Stimulated activated CD4-positive, alpha-beta T cell treated with anti-CD3 and anti-CD28 coated beads, Interleukin-2, amount 100 ng/mL, for 24 hours (primary cell): ENCODE data around the gene CD9.
"Not testable (repeated sequence)": the region's sequence is repeated elsewhere in the genome, so short reads cannot be mapped to it uniquely, and the experiment has no call there.

ENCODE experiments used
- DNase-seq, 2 donors: peaks; one replicate each; pipeline ENCODE4 v3.0.0-alpha.2; 2020

Gene CD9

DNA sequence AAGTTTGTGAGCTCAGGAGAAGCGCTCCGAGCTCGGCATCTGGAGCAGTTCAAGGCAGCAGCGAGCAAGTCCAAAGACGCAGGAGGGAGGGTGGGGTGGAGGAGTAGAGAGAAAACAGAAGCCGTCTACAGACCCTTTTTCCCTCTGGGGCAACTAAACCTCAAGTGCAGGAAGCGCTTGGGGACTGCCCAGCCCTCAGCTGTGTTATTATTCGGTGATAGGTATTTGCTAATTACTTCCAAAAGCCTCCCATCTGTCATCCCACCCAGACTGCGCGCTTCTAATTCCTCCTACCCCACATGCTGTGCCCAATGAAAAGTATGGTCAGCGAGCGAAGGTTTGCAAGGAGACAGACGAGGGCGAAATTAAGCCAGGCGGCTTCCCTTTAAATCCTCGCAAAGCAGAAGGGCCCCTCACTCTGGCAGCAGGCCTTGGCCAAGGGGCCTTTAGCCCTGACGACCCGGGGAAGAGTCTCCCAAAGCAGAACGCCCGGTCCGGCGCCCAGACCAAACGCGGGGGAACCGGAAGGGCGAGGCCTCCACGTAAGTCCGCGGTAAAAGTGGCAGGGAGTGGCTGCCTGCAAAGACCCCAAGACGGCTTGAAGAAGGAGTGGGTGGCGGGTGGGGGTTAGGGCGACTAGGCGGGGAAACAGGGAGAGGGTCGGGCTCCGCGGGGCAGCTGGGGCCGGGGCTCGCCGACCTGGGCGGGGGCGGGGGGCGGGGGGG is 507 bp upstream of the CD9 start:
- no peak for DNase-seq

DNA sequence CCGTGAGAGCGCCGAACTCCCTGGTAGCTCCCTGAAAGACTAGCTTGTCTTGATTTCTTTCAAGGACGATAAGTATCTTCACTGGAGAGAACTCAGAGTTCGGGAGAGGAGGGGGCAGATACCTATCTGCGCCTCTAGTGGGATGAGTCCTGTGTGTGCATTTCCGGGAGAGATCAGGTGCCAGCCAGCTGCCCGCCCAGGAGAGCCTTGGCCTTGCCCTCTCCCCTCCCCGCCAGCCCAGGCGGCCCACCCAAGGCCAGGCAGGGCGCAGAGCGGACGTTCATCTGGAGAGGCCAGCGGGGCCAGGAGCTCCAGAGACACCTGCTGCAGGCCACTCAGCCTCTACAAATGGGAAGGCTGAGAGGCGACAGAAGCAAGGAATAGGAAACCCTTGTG is 1.0 kb downstream of the CD9 start:
- no peak for DNase-seq

DNA sequence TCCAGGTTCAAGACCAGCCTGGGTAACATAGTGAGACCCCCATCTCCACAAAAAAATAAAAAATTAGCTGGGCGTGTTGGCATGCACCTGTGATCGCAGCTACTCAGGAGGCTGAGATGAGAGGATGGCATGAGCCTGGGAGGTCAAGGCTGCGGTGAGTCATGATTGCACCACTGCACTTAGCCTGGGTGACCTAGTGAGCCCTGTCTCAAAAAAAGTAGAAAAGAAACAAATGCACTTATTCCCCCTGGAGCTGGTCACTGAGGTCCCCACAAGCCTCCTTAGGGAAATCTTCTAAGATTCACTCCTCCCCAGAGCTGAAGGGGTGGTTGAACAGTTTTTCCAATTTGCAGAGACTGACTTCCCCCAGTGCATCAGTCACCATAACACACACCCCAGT is 1.6 kb downstream of the CD9 start:
- no peak for DNase-seq

DNA sequence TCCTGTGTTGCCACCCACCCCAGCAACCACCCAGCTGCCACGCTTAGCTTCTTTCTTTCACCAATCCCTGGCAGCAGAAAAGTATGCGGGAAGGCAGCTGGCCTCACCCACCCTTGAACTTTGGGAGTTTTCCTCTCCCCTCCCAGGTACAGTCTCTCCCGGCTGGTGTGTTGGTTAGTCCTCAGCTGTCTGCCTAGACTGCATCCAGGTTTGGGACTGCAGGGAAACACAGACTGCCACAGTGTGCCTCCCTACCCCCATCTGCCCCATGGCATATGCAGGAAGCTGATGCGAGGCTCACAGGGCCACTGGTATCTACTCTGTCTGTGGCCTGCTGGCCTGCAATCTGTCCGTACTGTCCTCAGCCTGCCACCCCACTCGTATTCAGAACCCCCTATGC is 2.1 kb downstream of the CD9 start:
- DNase-seq: no peak

DNA sequence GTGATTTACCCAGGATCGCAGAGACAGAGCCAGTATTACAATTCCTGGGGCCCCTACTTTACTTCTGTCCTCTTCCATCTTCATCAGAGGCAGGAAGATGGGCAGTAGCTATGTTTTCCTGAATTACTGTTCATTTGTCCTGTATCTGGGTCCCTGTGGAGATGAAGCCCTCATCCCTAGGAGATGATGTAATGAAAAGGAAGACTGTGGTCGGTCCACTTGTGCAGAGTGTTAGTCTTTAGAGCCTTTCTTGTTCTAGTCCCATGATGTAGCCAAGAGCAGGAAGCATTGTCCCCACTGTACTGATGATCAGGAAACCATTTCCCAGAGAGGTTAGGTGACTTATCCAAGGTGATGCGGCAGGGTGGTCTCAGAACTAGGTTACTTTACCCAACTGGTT is 2.6 kb downstream of the CD9 start:
- no peak for DNase-seq

- no peak for DNase-seq
Measured at GRCh38 chr12:6203601-6204000, 3.4 kb downstream of the CD9 start.

DNA sequence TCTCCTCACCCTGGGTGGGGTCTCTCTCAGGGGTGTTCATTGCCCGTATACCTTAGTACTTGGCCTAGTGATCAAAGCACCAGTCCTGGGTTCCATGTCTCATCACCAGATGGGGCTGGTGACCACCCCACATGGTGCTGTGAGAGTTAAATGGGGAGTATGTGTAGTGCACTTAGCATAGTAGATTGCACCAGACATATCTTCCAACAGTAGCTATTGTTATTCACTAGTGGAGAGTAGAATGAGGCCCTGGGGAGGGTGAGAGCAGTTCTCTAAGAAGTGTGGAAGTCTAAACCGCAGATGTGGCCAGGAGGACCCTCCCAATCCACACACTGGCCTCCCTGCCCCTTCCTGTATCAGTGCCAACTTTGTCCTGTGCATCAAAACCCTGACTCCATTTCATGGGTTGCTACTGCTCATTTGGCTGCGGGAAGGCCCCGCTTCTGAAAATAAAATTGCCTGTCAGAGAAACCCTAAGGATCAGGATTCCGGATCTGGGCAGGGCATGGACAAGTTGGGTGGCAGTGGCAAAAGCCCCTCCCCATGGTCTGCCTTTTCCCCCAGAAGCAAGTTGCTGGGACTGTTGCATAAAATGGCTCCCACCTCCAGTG is 4.4 kb downstream of the CD9 start:
- no peak for DNase-seq

- DNase-seq: no peak
Measured at GRCh38 chr12:6205144-6205539, 4.9 kb downstream of the CD9 start.

GRCh38 chr12:6205761-6206160 is 5.6 kb downstream of the CD9 start:
- no peak for DNase-seq

DNA sequence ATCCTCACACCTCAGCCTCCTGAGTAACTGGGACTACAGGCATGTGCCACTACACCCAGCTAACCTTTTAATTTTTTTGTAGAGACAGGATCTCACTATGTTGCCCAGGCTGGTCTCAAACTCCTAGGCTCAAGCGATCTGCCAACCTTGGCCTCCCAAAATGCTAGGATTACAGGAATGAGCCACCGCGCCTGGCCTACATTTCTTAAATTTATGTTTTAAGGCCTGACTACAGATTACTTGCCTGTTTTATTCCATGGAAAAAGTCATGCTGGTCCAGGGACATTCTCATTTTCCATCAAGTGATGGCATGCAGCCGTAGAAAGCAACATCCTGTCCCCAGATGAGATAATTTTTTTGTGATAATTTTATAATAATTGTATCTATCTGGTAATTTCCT is 6.1 kb downstream of the CD9 start:
- DNase-seq: no peak

- no peak for DNase-seq
Measured at GRCh38 chr12:6207259-6207925, 7.2 kb downstream of the CD9 start.

- DNase-seq: no peak
Measured at GRCh38 chr12:6208130-6208529, 7.9 kb downstream of the CD9 start.

- DNase-seq: not testable (repeated sequence)
Measured at GRCh38 chr12:6209428-6209827, 9.2 kb downstream of the CD9 start.

DNA sequence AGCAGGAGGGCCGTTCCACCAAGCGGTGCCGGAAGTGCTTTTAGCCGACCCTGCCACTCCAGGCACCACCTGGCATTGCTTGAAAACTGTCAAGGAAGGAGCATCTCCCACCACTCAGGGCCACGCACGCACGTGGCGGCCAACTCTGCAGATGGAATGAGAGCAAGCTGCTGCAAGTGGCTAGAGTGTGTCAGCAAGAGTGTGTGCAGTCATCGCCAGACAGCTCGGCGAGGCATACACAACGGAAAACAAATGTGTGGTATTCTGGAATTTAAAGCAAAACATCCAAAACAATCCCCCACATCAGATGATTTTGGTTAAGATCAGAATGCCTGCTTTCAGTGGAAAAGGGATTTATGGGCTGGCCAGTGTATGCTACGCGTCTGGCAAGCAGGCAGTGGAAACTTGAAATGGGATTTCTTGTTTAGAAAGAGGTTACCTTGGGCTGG is 11.2 kb downstream of the CD9 start:
- DNase-seq: no peak

DNA sequence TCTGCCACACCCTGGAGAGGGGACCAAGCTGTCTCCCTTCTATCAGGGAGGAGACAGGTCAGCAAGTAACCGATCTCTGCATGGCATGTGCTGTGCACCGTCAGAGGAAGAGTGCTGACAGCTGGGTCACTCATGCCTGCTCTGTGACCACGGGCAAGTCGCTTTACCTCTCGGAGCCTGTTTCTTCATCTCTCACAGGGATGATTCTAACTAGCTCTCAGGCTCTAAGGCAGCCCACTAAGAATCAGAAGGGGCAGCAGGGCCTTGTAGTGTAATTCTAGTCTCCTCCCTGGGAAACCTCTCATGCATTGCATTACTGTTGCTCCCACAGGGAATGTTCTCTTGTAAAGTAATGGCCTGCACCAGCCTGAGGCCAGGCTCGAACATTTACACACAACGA is 11.9 kb downstream of the CD9 start:
- DNase-seq: no peak

DNA sequence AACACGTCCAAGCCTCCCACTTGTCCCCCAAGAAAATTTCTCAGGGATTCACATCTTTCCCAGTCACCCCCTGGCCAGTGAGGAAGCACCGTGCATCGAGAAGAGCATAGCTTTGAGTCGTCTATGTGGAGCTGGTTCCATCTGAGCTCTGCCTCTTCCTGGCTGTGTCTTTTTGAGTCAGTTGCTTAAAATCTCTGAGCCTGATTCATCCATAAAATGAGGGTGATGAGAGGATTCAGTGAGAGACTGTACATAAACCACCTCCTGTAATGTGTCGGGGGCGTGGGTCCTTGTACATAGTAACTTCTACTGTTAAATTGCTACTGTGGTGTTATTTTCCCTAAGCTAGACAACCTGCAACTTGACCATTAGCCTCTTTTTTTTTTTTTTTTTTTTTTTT is 13.8 kb downstream of the CD9 start:
- no peak for DNase-seq

GRCh38 chr12:6214633-6215032 is 14.4 kb downstream of the CD9 start:
- DNase-seq: no peak

- DNase-seq: no peak
Measured at GRCh38 chr12:6215120-6215807, 15.1 kb downstream of the CD9 start.

- DNase-seq: no peak
Measured at GRCh38 chr12:6215932-6216494, 15.8 kb downstream of the CD9 start.

- DNase-seq: no peak
Measured at GRCh38 chr12:6216581-6216980, 16.4 kb downstream of the CD9 start.

- DNase-seq: no peak
Measured at GRCh38 chr12:6218347-6218925, 18.2 kb downstream of the CD9 start.

DNA sequence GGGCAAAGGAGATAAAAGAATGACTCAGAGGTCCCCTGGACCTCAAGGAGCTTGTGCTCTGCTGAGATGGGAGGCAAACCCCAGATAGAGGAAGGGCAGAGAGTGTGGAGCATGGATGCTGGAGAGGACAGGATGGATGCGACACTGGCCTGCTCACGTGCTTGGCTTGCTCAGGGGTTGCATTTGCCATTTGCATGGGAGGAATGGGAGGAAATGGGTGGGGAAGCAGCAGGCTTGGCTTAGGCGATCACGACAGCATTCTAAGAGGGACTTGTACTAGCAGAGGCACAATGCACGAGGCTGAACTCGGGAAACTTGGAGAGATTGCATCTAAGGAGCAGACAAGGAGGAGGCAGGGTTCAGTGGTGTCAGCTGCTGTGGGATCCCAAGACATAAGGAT is 19.8 kb downstream of the CD9 start:
- DNase-seq: no peak

DNA sequence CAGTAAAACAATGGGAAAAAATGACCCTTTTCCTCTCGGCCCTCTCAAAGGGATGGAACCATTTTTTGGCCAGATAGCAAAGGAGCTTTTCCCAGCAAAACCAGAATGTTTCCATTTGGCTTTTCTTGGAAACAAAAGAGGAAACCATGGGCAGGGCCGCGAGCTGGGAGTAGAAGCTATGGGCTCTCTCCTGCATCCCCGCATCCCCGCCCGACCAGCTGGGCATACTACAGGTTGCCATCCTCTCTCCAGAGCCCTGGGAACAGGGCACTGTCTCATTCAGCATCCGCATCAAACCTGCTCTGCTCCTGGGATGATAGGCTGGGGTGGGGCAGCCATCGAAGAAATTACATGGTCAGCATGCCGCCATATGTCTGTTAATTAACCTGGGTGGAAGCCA is 20.9 kb downstream of the CD9 start:
- no peak for DNase-seq
